ENCODE data around the gene PGP.

GRCh38 chr16:2244301-2244700 lies 29.7 kb upstream of the PGP start:
- TF ChIP-seq CTCF (IDR thresholded peaks at IDR 0.05; ENCODE audit: low read length), result no peak
- TF ChIP-seq EZH2phosphoT487 (IDR thresholded peaks at IDR 0.05; ENCODE audit: low read length), result no peak
- no peak for TF ChIP-seq EZH2 (optimal IDR thresholded peaks at IDR 0.05; ENCODE audit: low read depth, low read length)

All from MM.1S (cell line).